ENCODE data around the gene TENM4. TPM values are rescaled to one million over a fixed set of nuclear protein-coding genes. Genes with fewer than 3 reads are reported as not detected.
A peak's percentile ranks its signal among the peaks of the same experiment; 100 is the strongest.

TENM4 gene
- total RNA-seq, 4 donors from 2014 or later = 16.8 to 158 (median 120) TPM

- H3K27me3 ChIP-seq = no peaks in the 10 kb centered on the region
- H3K27ac ChIP-seq = no peak overlapping the region
- intact Hi-C loops (cut with DNase I) = no loop called here
- DNase-seq = no peak
- H3K9me3 ChIP-seq = no peaks in the 10 kb centered on the region
- H3K4me1 ChIP-seq = no peaks in the 10 kb centered on the region
- 88 to 90% methylated on average over 3 of the region's 3 CpGs for WGBS, 2 donors
- no peak overlapping the region for H3K4me3 ChIP-seq (replicated peaks in 1 of 3)
- no peaks in the 10 kb centered on the region for H3K36me3 ChIP-seq
- TF ChIP-seq CTCF (IDR thresholded peaks at IDR 0.05) = no peak
- TF ChIP-seq POLR2A (IDR thresholded peaks at IDR 0.05) = no peak
Measured at GRCh38 chr11:79167510-79168188, 273.2 kb downstream of the TENM4 start.

GRCh38 chr11:79165908-79166307, 274.9 kb downstream of the TENM4 start:
- WGBS, 2 donors = 88 to 90% methylated on average over 2 of the region's 2 CpGs
- no peaks in the 10 kb centered on the region for H3K9me3 ChIP-seq
- no peak overlapping the region for H3K27ac ChIP-seq
- DNase-seq = no peak
- no peak overlapping the region for H3K4me3 ChIP-seq (replicated peaks in 1 of 3)
- no peak for TF ChIP-seq POLR2A (IDR thresholded peaks at IDR 0.05)
- no peak for TF ChIP-seq CTCF (IDR thresholded peaks at IDR 0.05)
- H3K4me1 ChIP-seq = no peaks in the 10 kb centered on the region
- H3K36me3 ChIP-seq = no peaks in the 10 kb centered on the region
- no peaks in the 10 kb centered on the region for H3K27me3 ChIP-seq
- intact Hi-C loops (cut with DNase I) = no loop called here

- 60 to 79% methylated on average over 5 of the region's 5 CpGs for WGBS, 2 donors
- H3K4me3 ChIP-seq (replicated peaks in 1 of 3) = no peak overlapping the region
- TF ChIP-seq POLR2A (IDR thresholded peaks at IDR 0.05) (no peak), CTCF (IDR thresholded peaks at IDR 0.05) (peak in 2 of 6 experiments; percentile 18 to 32)
- no peak overlapping the region for H3K27ac ChIP-seq
- no peaks in the 10 kb centered on the region for H3K9me3 ChIP-seq
- DNase-seq = peak in 1 of 2 donors; percentile 7
- H3K4me1 ChIP-seq = no peaks in the 10 kb centered on the region
- intact Hi-C loops (cut with DNase I) = no loop called here
- no peaks in the 10 kb centered on the region for H3K36me3 ChIP-seq
- no peaks in the 10 kb centered on the region for H3K27me3 ChIP-seq
Measured at GRCh38 chr11:79160791-79161403, 279.9 kb downstream of the TENM4 start.

- Histone ChIP-seq H3K27me3 (no peaks in the 10 kb centered on the region), H3K9me3 (no peaks in the 10 kb centered on the region), H3K27ac (no peak overlapping the region), H3K36me3 (no peaks in the 10 kb centered on the region), H3K4me1 (no peaks in the 10 kb centered on the region), H3K4me3 (replicated peaks in 1 of 3) (no peak overlapping the region)
- no peak for TF ChIP-seq POLR2A (IDR thresholded peaks at IDR 0.05)
- no peak for TF ChIP-seq CTCF (IDR thresholded peaks at IDR 0.05)
- no peak for DNase-seq
- intact Hi-C loops (cut with DNase I) = no loop called here
- 76 to 85% methylated on average over 6 of the region's 6 CpGs for WGBS, 2 donors
Measured at GRCh38 chr11:79159657-79160450, 281.0 kb downstream of the TENM4 start.

- peaks cover 4 to 5% of the 10 kb centered on the region in 2 donors for H3K4me1 ChIP-seq
- WGBS, 2 donors = 76 to 83% methylated on average over 4 of the region's 4 CpGs
- no peaks in the 10 kb centered on the region for H3K36me3 ChIP-seq
- no peak for DNase-seq
- no peak overlapping the region for H3K4me3 ChIP-seq (replicated peaks in 1 of 3)
- intact Hi-C loops (cut with DNase I) = no loop called here
- H3K27me3 ChIP-seq = no peaks in the 10 kb centered on the region
- H3K27ac ChIP-seq = no peak overlapping the region
- H3K9me3 ChIP-seq = no peaks in the 10 kb centered on the region
- TF ChIP-seq CTCF (IDR thresholded peaks at IDR 0.05) (no peak), POLR2A (IDR thresholded peaks at IDR 0.05) (no peak)
Measured at GRCh38 chr11:79157738-79158137, 283.1 kb downstream of the TENM4 start.
